GM18517 (cell line): ENCODE results near the gene MS4A18.
"Not testable (repeated sequence)": the region's sequence is repeated elsewhere in the genome, so short reads cannot be mapped to it uniquely, and the experiment has no call there.

Experiments
- ATAC-seq: cut with Tn5 transposase; IDR thresholded peaks from one replicate; pipeline ENCODE4 v1.9.1; 2021; ENCODE audit warnings: mild to moderate bottlenecking, moderate library complexity; ENCODE audit not compliant: unreplicated experiment

MS4A18 gene

GRCh38 chr11:60734279-60734678 lies 9.8 kb downstream of the MS4A18 start:
- ATAC-seq = no peak

GRCh38 chr11:60739114-60739513 lies 14.6 kb downstream of the MS4A18 start:
- ATAC-seq = no peak

GRCh38 chr11:60740573-60740972 lies 16.1 kb downstream of the MS4A18 start:
- ATAC-seq = no peak

GRCh38 chr11:60741421-60741820 lies 16.9 kb downstream of the MS4A18 start:
- ATAC-seq = no peak

- ATAC-seq = no peak
Observed at GRCh38 chr11:60743058-60743457, 18.5 kb downstream of the MS4A18 start.

- ATAC-seq = no peak
Observed at GRCh38 chr11:60744114-60744513, 19.6 kb downstream of the MS4A18 start.

- no peak for ATAC-seq
Observed at GRCh38 chr11:60747359-60747873, 22.9 kb downstream of the MS4A18 start.

GRCh38 chr11:60748225-60748624 lies 23.7 kb downstream of the MS4A18 start:
- ATAC-seq = no peak

- no peak for ATAC-seq
Observed at GRCh38 chr11:60748821-60749220, 24.3 kb downstream of the MS4A18 start.

- no peak for ATAC-seq
Observed at GRCh38 chr11:60750911-60751310, 26.4 kb downstream of the MS4A18 start.

GRCh38 chr11:60753309-60753708 lies 28.8 kb downstream of the MS4A18 start:
- ATAC-seq = no peak

GRCh38 chr11:60754887-60755286 lies 30.4 kb downstream of the MS4A18 start:
- ATAC-seq = no peak

GRCh38 chr11:60756307-60757032 lies 31.9 kb downstream of the MS4A18 start, which contains the start of gene MS4A15:
Gene MS4A15 (plus strand): TSS chr11:60756867. CDS start chr11:60763734, 6,867 bp downstream.
- ATAC-seq = no peak

GRCh38 chr11:60757231-60757800 lies 32.8 kb downstream of the MS4A18 start:
- ATAC-seq = no peak

GRCh38 chr11:60758671-60759070 lies 34.2 kb downstream of the MS4A18 start:
- not testable (repeated sequence) for ATAC-seq

- not testable (repeated sequence) for ATAC-seq
Observed at GRCh38 chr11:60759438-60760225, 35.1 kb downstream of the MS4A18 start.

- peak; percentile 35 for ATAC-seq
Observed at GRCh38 chr11:60761436-60762190, 37.1 kb downstream of the MS4A18 start.

- peak; percentile 66 for ATAC-seq
Observed at GRCh38 chr11:60762851-60763691, 38.6 kb downstream of the MS4A18 start.

- ATAC-seq = no peak
Observed at GRCh38 chr11:60763692-60764369, 39.3 kb downstream of the MS4A18 start.
